OCI-LY7 (cell line): Measurements from ENCODE around the gene FABP1. TPM values are rescaled to one million over a fixed set of nuclear protein-coding genes. Genes with fewer than 3 reads are reported as not detected.

Source experiments
- BruUV-seq: library from RNA; stranded (reverse); fragments of 400-500 nt; replicated peaks from 2 replicates; lab custom pipeline; 2021; lab: Mats Ljungman, UMichigan
- CTCF ChIA-PET: fragments of 300-600 bp; sonication (Branson Sonifier 250); formaldehyde crosslinking; loops from one replicate; lab custom pipeline; 2022; ENCODE audit warnings: antibody characterized with exemption; ENCODE audit not compliant: unreplicated experiment; lab: Charles Lee
- POLR2A ChIA-PET: fragments of 300-600 bp; sonication (Branson Sonifier 250); formaldehyde crosslinking; loops from one replicate; lab custom pipeline; 2022; ENCODE audit warnings: antibody characterized with exemption; lab: Charles Lee
- DNase-seq: peaks from one replicate; pipeline ENCODE4 v3.0.0-alpha.2; 2015; ENCODE audit warnings: low spot score
- H2AFZ ChIP-seq: fragments of 200-600 bp; sonication (generic), shearing (Covaris generic); 2 replicates; pipeline ENCODE4 v1.6.1; 2014; ENCODE audit warnings: mild to moderate bottlenecking, antibody characterized with exemption, low read length, moderate library complexity
- H3K27ac ChIP-seq: fragments of 200-600 bp; sonication (generic); 2 replicates; pipeline ENCODE4 v1.5.1; 2014; ENCODE audit warnings: mixed run types, low read depth, mild to moderate bottlenecking, moderate library complexity, low read length, inconsistent platforms; ENCODE audit not compliant: poor library complexity, severe bottlenecking
- H3K36me3 ChIP-seq: fragments of 200-600 bp; sonication (generic); 2 replicates; pipeline ENCODE4 v1.6.1; 2014; ENCODE audit warnings: mild to moderate bottlenecking, antibody characterized with exemption, low read length, moderate library complexity, mixed read lengths; ENCODE audit not compliant: insufficient read depth
- H3K4me1 ChIP-seq: fragments of 200-600 bp; sonication (generic); 2 replicates; pipeline ENCODE4 v1.5.1; 2014; ENCODE audit warnings: mild to moderate bottlenecking, low read length; ENCODE audit not compliant: insufficient read depth, poor library complexity, severe bottlenecking
- H3K4me2 ChIP-seq: fragments of 200-600 bp; sonication (generic); 2 replicates; pipeline ENCODE4 v1.6.1; 2014; ENCODE audit warnings: mild to moderate bottlenecking, low read length
- H3K4me3 ChIP-seq: fragments of 200-600 bp; sonication (generic); 2 replicates; pipeline ENCODE4 v1.5.1; 2014; ENCODE audit warnings: mild to moderate bottlenecking, low read depth, low read length; ENCODE audit not compliant: poor library complexity, severe bottlenecking
- H3K79me2 ChIP-seq: fragments of 200-600 bp; sonication (generic); 2 replicates; pipeline ENCODE4 v1.6.1; 2016; ENCODE audit warnings: low read depth, mild to moderate bottlenecking, low read length, moderate library complexity, mixed read lengths; ENCODE audit not compliant: insufficient read depth
- H3K9me2 ChIP-seq: fragments of 200-600 bp; sonication (generic); 2 replicates; pipeline ENCODE4 v1.6.1; 2016; ENCODE audit warnings: mild to moderate bottlenecking, low read length, mixed read lengths; ENCODE audit not compliant: insufficient read depth
- H3K9me3 ChIP-seq: fragments of 200-600 bp; sonication (generic); 2 replicates; pipeline ENCODE4 v1.6.1; 2014; ENCODE audit warnings: mild to moderate bottlenecking, mixed run types, low read length, mixed read lengths
- H4K20me1 ChIP-seq: fragments of 200-600 bp; sonication (generic); 2 replicates; pipeline ENCODE4 v1.6.1; 2014; ENCODE audit warnings: mild to moderate bottlenecking, antibody characterized with exemption, low read length, moderate library complexity, mixed read lengths; ENCODE audit not compliant: insufficient read depth
- EZH2phosphoT487 ChIP-seq: fragments of 200-600 bp; sonication (generic); IDR thresholded peaks from 2 replicates; pipeline ENCODE4 v1.6.1; 2018; ENCODE audit warnings: low read depth, borderline replicate concordance, mild to moderate bottlenecking, mixed run types, antibody characterized with exemption, low read length, moderate library complexity, mixed read lengths
- intact Hi-C: fragments of 100-400 bp; cut with micrococcal nuclease; formaldehyde crosslinking; loops from one replicate; pipeline ENCODE4 v1.10.0; 2022; ENCODE audit not compliant: unreplicated experiment
- total RNA-seq, 2 experiments: library from RNA; depleted of rRNA in 1 of 2; stranded (reverse); fragments of >200 nt in 1 of 2; shearing (Covaris generic) in 1 of 2; gene quantifications; 2 replicates each; pipeline ENCODE4 v1.2.3, GENCODE V29; 2014 to 2022
- TF ChIP-seq, protein P1 (sequence below): fragments of 200-600 bp; sonication (generic); conservative IDR thresholded peaks from 2 replicates; pipeline ENCODE4 v1.5.1; 2014; ENCODE audit warnings: mild to moderate bottlenecking, antibody characterized with exemption, low read length, moderate library complexity, mixed read lengths

FABP1 gene
- total RNA-seq, 2 experiments from 2014 or later = not detected

DNA sequence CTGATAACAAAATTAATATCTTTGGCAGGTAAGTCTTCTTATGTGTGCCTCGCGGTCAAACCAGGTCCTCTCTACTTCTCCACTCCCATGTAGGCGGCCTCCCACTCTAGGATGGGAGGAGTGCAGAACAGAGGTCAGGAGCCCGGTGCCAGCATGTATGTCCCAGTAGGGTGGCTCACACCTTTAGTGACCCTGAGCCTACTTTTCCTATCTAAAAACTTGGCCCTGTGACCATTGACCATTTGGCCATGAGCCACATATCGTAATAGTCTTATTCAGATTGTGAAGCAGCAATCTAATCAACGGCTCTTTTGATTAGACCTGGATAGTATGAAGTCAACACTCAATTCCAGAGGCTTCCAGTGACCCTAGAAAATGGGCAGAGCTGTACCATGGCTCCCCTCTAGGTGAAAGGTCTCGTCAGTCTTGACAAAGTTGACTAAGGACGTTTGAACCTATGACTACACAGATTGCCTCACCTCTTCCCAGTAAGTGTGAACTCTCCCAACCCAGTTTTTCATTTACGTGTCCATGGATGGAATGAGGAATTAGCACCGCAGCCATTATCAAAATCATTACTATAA lies 17.1 kb upstream of the FABP1 start:
- no TSS peak for BruUV-seq
- Histone ChIP-seq H3K79me2 (no peaks in the 10 kb centered on the region), H3K36me3 (no peaks in the 10 kb centered on the region), H3K4me2 (no peak overlapping the region), H3K4me3 (no peak overlapping the region), H3K9me3 (peaks cover 18% of the 10 kb centered on the region; the same call in 1 of the 2 replicates), H4K20me1 (no peaks in the 10 kb centered on the region), H3K27ac (no peak overlapping the region), H3K9me2 (no peaks in the 10 kb centered on the region), H2AFZ (no peak overlapping the region), H3K4me1 (no peaks in the 10 kb centered on the region)
- no peak for TF ChIP-seq EZH2phosphoT487
- TF ChIP-seq, protein P1, sequence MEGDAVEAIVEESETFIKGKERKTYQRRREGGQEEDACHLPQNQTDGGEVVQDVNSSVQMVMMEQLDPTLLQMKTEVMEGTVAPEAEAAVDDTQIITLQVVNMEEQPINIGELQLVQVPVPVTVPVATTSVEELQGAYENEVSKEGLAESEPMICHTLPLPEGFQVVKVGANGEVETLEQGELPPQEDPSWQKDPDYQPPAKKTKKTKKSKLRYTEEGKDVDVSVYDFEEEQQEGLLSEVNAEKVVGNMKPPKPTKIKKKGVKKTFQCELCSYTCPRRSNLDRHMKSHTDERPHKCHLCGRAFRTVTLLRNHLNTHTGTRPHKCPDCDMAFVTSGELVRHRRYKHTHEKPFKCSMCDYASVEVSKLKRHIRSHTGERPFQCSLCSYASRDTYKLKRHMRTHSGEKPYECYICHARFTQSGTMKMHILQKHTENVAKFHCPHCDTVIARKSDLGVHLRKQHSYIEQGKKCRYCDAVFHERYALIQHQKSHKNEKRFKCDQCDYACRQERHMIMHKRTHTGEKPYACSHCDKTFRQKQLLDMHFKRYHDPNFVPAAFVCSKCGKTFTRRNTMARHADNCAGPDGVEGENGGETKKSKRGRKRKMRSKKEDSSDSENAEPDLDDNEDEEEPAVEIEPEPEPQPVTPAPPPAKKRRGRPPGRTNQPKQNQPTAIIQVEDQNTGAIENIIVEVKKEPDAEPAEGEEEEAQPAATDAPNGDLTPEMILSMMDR = no peak
- ChIA-PET POLR2A (interaction anchor here (0.7 kb wide), 1 partner anchor 14 kb away, joined by 4 read pairs; no protein-coding TSS in a partner anchor), CTCF (no interaction called here)
- DNase-seq = no peak
- intact Hi-C loops = loop anchor here (5.0 kb wide), 1 partner anchor 48 kb away; no protein-coding TSS in a partner anchor

DNA sequence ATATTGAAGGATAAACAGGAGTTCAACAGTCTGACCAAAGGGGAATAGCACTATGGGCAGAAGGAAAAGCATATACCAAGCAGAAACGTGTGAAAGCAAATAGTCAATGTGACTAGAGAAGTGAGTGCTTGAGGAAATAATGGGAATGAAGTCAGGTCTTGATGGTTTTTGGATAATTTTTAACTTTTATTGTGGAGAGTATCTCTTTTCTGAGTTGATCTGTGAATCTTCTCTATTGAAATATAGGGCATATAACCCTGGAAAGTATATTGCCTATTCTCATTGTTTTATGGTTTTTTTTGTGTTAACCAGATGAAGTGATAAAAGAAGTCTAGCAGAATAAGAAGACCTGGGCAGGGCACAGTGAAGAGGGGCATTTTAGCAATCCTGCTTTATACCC lies 16.4 kb upstream of the FABP1 start:
- no peak overlapping the region for H3K4me3 ChIP-seq
- H4K20me1 ChIP-seq = no peaks in the 10 kb centered on the region
- H3K9me3 ChIP-seq = peaks cover 15% of the 10 kb centered on the region; the same call in 1 of the 2 replicates
- H3K4me2 ChIP-seq = no peak overlapping the region
- no peaks in the 10 kb centered on the region for H3K9me2 ChIP-seq
- TF ChIP-seq EZH2phosphoT487 = no peak
- TF ChIP-seq, protein P1 = no peak
- no TSS peak for BruUV-seq
- no peaks in the 10 kb centered on the region for H3K79me2 ChIP-seq
- no peaks in the 10 kb centered on the region for H3K36me3 ChIP-seq
- intact Hi-C loops = no loop called here
- no peaks in the 10 kb centered on the region for H3K4me1 ChIP-seq
- ChIA-PET POLR2A (no interaction called here), CTCF (no interaction called here)
- no peak overlapping the region for H2AFZ ChIP-seq
- H3K27ac ChIP-seq = no peak overlapping the region
- no peak for DNase-seq

DNA sequence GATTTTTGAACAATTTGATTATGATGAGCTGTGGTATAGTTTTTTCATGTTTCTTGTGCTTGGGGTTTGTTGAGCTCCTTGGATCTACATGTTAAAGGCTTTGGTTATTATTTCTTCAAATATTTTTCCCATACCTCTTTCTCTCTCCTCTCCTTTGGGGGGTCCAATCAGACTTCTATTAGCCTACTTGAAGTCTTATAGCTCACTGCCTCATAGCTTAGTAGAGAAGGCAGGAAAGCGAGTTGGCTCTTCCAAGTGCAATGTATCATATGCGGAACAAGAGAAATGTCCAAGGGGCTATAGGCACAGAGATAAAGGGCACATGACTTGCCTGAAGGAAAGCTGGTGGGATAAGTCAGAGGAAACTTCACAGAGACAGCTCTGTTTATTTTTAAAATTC lies 14.1 kb upstream of the FABP1 start:
- intact Hi-C loops = no loop called here
- BruUV-seq = no TSS peak
- no peaks in the 10 kb centered on the region for H4K20me1 ChIP-seq
- DNase-seq = no peak
- no peaks in the 10 kb centered on the region for H3K4me1 ChIP-seq
- H3K9me2 ChIP-seq = no peaks in the 10 kb centered on the region
- H3K4me3 ChIP-seq = no peak overlapping the region
- H2AFZ ChIP-seq = no peak overlapping the region
- ChIA-PET POLR2A (no interaction called here), CTCF (no interaction called here)
- no peaks in the 10 kb centered on the region for H3K36me3 ChIP-seq
- H3K79me2 ChIP-seq = no peaks in the 10 kb centered on the region
- TF ChIP-seq EZH2phosphoT487 = no peak
- no peaks in the 10 kb centered on the region for H3K9me3 ChIP-seq
- no peak overlapping the region for H3K27ac ChIP-seq
- no peak overlapping the region for H3K4me2 ChIP-seq
